ENCODE results near the gene MRPL55. TPM values are rescaled to one million over a fixed set of nuclear protein-coding genes. Genes with fewer than 3 reads are reported as not detected.

MRPL55 gene
- 51.0 TPM for total RNA-seq
- long read RNA-seq, transcript MRPL55-204 (4 exons, 661 nt): major isoform, 7 of 36 reads
- long read RNA-seq, partial matches to known transcripts: 4 of 36 reads
- long read RNA-seq, other reads (novel, unspliced or antisense): 10 of 36 reads

DNA sequence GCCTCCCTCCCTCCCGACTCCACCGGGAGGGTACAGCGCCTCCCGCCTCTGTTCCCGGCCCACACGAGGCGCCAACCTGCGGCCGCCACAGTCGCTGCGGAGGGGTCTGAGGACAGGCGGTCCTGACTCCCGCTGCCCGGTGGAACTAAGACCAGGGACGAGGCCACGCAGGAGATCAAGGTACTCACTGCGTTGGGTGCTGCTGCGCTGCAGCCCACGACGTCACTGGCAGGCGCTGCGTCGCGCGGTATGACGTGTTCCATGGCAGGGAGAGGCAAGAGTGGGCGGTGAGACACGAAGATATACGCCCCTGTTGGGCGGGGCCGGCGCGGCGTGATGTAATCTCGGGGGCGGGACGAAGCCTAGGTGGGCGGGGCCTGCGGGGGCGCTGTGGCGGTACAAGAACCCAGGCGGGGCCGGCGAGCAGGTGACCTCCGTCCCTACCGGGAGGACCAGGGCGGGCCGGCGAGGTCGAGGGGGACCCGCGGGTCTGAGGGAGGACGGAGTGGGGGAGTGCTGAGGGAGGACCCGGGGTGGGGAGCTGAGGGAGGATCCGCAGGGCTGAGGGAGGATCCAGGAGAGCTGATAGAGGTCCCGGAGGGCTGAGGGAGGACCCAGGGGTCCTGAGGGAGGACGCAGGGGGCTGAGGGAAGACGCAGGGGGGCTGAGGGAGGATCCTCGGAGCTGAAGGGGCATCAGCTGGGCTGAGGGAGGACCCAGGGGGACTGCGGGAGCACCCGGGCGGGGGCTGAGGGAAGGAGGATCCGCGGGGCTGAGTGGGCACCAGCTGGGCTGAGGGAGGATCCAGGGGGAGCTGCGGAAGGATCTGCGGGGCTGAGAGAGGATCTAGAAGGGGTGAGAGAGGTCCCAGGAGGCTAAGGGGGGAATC is at the start of gene MRPL55:
Gene MRPL55, minus strand, starts transcription at position 227 of the 889 bp plus-strand sequence. CDS start 1,039 bp downstream, outside the sequence.
- H3K4me3 ChIP-seq: peak within 1 kb of the TSS; percentile 100
- intact Hi-C loops (cut with micrococcal nuclease): no loop called here
- peak; percentile 97 for DNase-seq
- H3K4me1 ChIP-seq: peaks cover 39% of the 10 kb centered on the region
- TF ChIP-seq, protein P1, sequence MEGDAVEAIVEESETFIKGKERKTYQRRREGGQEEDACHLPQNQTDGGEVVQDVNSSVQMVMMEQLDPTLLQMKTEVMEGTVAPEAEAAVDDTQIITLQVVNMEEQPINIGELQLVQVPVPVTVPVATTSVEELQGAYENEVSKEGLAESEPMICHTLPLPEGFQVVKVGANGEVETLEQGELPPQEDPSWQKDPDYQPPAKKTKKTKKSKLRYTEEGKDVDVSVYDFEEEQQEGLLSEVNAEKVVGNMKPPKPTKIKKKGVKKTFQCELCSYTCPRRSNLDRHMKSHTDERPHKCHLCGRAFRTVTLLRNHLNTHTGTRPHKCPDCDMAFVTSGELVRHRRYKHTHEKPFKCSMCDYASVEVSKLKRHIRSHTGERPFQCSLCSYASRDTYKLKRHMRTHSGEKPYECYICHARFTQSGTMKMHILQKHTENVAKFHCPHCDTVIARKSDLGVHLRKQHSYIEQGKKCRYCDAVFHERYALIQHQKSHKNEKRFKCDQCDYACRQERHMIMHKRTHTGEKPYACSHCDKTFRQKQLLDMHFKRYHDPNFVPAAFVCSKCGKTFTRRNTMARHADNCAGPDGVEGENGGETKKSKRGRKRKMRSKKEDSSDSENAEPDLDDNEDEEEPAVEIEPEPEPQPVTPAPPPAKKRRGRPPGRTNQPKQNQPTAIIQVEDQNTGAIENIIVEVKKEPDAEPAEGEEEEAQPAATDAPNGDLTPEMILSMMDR (IDR thresholded peaks at IDR 0.05; ENCODE audit: borderline replicate concordance): peak; percentile 28
- no peaks in the 10 kb centered on the region for H3K27me3 ChIP-seq (ENCODE audit: low read depth)
- H3K27ac ChIP-seq (replicated peaks): peak within 1 kb of the TSS; percentile 92
- peaks cover 24% of the 10 kb centered on the region for H3K36me3 ChIP-seq
- H3K9me3 ChIP-seq (replicated peaks): no peaks in the 10 kb centered on the region

DNA sequence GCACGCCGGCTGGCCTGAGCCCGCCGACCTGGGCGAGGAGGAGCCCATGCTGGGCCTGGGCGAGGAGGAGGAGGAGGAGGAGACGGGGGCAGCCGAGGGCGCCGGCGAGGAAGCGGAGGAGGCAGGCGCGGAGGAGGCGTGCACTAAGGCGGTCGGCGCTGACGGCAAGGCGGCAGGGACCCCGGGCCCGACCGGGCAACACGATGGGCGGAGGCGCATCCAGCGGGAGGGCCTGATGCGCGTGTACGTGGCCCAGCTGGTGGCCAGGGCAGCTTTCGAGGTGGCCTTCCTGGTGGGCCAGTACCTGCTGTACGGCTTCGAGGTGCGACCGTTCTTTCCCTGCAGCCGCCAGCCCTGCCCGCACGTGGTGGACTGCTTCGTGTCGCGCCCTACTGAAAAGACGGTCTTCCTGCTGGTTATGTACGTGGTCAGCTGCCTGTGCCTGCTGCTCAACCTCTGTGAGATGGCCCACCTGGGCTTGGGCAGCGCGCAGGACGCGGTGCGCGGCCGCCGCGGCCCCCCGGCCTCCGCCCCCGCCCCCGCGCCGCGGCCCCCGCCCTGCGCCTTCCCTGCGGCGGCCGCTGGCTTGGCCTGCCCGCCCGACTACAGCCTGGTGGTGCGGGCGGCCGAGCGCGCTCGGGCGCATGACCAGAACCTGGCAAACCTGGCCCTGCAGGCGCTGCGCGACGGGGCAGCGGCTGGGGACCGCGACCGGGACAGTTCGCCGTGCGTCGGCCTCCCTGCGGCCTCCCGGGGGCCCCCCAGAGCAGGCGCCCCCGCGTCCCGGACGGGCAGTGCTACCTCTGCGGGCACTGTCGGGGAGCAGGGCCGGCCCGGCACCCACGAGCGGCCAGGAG is 49.3 kb upstream of the MRPL55 start:
- Histone ChIP-seq H3K36me3 (no peaks in the 10 kb centered on the region), H3K27me3 (ENCODE audit: low read depth) (peaks cover 15% of the 10 kb centered on the region), H3K9me3 (replicated peaks) (no peaks in the 10 kb centered on the region), H3K4me1 (peaks cover 33% of the 10 kb centered on the region), H3K27ac (replicated peaks) (no peak overlapping the region), H3K4me3 (no peak overlapping the region)
- intact Hi-C loops (cut with micrococcal nuclease): no loop called here
- peak; percentile 13 for DNase-seq
- TF ChIP-seq, protein P1 (IDR thresholded peaks at IDR 0.05; ENCODE audit: borderline replicate concordance): no peak

DNA sequence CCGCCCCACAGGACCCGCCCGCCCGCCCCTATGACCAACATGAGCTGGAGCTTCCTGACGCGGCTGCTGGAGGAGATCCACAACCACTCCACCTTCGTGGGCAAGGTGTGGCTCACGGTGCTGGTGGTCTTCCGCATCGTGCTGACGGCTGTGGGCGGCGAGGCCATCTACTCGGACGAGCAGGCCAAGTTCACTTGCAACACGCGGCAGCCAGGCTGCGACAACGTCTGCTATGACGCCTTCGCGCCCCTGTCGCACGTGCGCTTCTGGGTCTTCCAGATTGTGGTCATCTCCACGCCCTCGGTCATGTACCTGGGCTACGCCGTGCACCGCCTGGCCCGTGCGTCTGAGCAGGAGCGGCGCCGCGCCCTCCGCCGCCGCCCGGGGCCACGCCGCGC is 48.6 kb upstream of the MRPL55 start:
- TF ChIP-seq, protein P1 (IDR thresholded peaks at IDR 0.05; ENCODE audit: borderline replicate concordance): no peak
- H3K9me3 ChIP-seq (replicated peaks): no peaks in the 10 kb centered on the region
- peaks cover 27% of the 10 kb centered on the region for H3K4me1 ChIP-seq
- no peaks in the 10 kb centered on the region for H3K36me3 ChIP-seq
- intact Hi-C loops (cut with micrococcal nuclease): no loop called here
- peaks cover 15% of the 10 kb centered on the region for H3K27me3 ChIP-seq (ENCODE audit: low read depth)
- no peak overlapping the region for H3K4me3 ChIP-seq
- peak; percentile 8 for DNase-seq
- no peak overlapping the region for H3K27ac ChIP-seq (replicated peaks)

DNA sequence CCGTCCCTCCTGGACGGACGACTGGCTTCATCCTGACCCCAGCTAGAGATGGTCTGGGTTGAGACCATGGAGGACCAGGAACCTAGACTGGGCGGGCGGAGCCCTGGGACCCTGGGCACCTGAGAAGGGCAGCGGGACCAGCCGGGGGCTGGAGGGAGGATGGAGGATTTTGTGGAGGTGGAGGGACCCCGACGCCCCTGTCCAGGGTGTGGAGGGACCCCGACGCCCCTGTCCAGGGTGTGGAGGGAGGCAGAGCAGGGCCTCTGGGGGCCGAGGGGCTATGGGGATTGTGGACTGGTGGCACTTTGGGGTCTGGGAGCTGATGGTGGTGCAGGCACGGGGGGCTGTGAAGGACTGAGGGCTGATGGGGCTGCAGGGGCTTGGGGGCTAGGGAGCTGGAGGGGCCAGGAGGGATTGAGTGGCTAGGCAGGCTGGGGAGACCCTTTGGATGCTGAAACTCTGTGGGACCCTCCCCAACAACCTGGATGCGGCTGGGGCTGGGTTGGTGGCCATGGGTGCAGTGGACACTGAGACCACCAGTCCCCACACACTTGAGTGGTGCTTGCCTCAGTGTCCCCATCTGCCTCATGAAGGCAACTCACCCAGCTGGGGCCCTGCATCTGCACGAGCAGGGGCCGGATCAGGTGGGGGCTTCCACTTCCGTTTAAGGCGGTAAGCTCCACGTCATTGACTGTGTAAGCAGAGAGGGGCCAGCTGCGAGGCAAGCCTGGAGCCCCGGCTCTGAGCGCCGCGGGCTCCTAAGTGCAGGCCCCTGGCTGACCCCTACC is 48.0 kb upstream of the MRPL55 start:
- intact Hi-C loops (cut with micrococcal nuclease): no loop called here
- TF ChIP-seq, protein P1 (IDR thresholded peaks at IDR 0.05; ENCODE audit: borderline replicate concordance): no peak
- DNase-seq: peak; percentile 10
- Histone ChIP-seq H3K9me3 (replicated peaks) (no peaks in the 10 kb centered on the region), H3K27me3 (ENCODE audit: low read depth) (peaks cover 15% of the 10 kb centered on the region), H3K36me3 (no peaks in the 10 kb centered on the region), H3K4me1 (peaks cover 24% of the 10 kb centered on the region), H3K4me3 (no peak overlapping the region), H3K27ac (replicated peaks) (no peak overlapping the region)

DNA sequence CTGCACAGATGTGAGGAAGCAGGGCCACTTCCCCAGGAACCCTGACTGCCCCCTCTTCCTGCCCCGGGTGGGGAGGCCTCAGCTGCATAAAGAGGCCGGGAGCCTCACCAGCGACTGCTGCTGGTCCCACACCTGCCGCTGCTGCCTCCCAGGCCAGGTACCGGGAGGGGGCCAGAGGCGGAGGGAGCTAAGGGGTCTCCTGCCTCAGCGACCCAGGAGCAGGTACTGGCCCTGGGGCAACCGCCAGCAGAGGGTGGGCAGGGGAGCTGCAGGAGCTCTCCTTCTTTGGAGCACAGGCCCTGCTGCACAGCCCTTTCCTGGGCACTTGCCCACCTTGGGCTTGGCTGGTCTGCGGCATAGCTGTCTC is 47.4 kb upstream of the MRPL55 start:
- DNase-seq: peak; percentile 9
- no peaks in the 10 kb centered on the region for H3K36me3 ChIP-seq
- H3K4me1 ChIP-seq: peaks cover 24% of the 10 kb centered on the region
- no peak overlapping the region for H3K27ac ChIP-seq (replicated peaks)
- no peaks in the 10 kb centered on the region for H3K9me3 ChIP-seq (replicated peaks)
- peaks cover 15% of the 10 kb centered on the region for H3K27me3 ChIP-seq (ENCODE audit: low read depth)
- no peak overlapping the region for H3K4me3 ChIP-seq
- TF ChIP-seq, protein P1 (IDR thresholded peaks at IDR 0.05; ENCODE audit: borderline replicate concordance): no peak
- intact Hi-C loops (cut with micrococcal nuclease): no loop called here
